HUES6 (cell line): ENCODE measurements around the gene CACTIN.
A peak's percentile ranks its signal among the peaks of the same experiment; 100 is the strongest.

Experiments
- H3K27ac ChIP-seq: 2 replicates; pipeline ENCODE4 v1.7.0; 2013; ENCODE audit warnings: low read depth, mild to moderate bottlenecking, low read length, inconsistent platforms
- H3K27me3 ChIP-seq: 2 replicates; pipeline ENCODE4 v1.6.1; 2013; ENCODE audit warnings: low read length; ENCODE audit not compliant: control insufficient read depth, insufficient read depth
- H3K36me3 ChIP-seq: 2 replicates; pipeline ENCODE4 v1.6.1; 2013; ENCODE audit warnings: low read length; ENCODE audit not compliant: control insufficient read depth, insufficient read depth
- H3K4me1 ChIP-seq: 2 replicates; pipeline ENCODE4 v1.6.1; 2013; ENCODE audit warnings: low read length; ENCODE audit not compliant: control insufficient read depth, insufficient read depth
- H3K4me3 ChIP-seq: 2 replicates; pipeline ENCODE4 v1.5.1; 2013; ENCODE audit warnings: low read depth, low read length
- H3K9ac ChIP-seq: one replicate; pipeline ENCODE4 v1.6.1; 2013; ENCODE audit warnings: mild to moderate bottlenecking, low read length
- H3K9me3 ChIP-seq: 2 replicates; pipeline ENCODE4 v1.6.1; 2013; ENCODE audit warnings: low read depth, low read length; ENCODE audit not compliant: control insufficient read depth, insufficient read depth

The CACTIN gene

DNA sequence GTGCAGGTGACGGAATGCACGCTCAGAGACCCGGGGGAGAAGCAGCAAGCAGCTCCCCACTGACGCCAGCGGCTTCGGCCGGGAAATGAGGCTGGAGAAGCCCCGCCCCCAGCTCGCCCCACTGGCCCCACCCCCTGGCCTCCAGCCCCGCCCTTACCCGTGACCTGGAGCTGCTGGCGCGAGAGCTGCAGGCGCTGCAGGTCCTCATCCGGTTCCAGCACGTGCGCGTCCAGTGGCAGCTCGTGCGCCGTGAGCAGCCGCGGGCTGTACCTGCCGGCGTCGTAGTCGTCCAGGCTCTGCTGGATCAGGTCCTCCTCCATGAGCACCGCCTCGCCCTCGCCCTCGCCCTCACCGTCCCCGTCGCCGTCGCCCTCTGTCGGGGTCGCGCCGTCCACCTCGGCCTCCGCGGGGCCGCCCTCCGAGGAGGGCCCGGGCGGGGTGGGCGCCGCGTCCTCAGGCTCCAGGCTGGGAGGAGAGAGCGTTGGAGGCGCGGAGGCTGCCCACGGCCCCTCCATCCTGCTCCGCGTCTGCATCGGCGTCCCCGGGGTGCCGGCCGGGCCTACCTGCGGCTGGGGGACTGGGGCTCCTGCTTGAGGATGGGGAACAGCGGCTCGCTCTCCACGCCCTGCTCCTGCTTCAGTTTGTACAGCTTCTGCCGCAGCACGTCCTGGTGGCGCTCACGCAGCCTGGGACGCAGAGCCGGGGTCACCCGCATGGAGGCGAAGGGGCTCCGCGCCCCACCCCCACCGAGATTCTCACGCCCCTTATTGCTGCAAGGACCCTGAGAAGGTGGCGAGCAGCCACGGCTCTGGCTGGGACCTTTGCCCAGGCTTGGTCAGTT lies 13.5 kb downstream of the CACTIN start:
- Histone ChIP-seq H3K36me3 (peaks cover 55% of the 10 kb centered on the region), H3K9ac (no peak overlapping the region), H3K9me3 (no peaks in the 10 kb centered on the region), H3K4me3 (no peak overlapping the region), H3K4me1 (peaks cover 4% of the 10 kb centered on the region; the same call in 1 of the 2 replicates), H3K27ac (no peak overlapping the region), H3K27me3 (no peaks in the 10 kb centered on the region)

DNA sequence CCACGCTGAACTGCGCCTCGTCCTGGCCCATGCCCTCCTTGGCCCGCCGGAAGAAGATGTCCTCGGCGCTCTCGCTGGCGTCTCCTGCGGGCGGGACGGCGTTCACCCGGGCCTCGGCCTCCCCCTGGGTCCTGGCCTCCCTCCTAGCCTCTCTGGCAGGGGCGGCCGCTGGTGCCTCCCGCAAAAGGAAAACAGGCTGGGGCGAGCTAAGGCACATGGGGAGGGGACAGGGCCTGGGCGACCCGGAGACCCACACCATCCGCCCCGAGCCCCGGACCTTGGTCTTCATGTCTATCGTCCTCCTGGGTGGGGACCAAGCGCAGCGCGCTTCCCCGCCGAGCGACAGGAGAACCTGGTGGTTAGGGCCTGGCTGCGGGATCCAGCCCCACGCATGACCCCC lies 14.3 kb downstream of the CACTIN start:
- no peaks in the 10 kb centered on the region for H3K27me3 ChIP-seq
- H3K36me3 ChIP-seq = peaks cover 54% of the 10 kb centered on the region
- H3K4me1 ChIP-seq = peaks cover 8% of the 10 kb centered on the region; the same call in 1 of the 2 replicates
- H3K9ac ChIP-seq = no peak overlapping the region
- H3K27ac ChIP-seq = no peak overlapping the region
- H3K4me3 ChIP-seq = no peak overlapping the region
- H3K9me3 ChIP-seq = no peaks in the 10 kb centered on the region

DNA sequence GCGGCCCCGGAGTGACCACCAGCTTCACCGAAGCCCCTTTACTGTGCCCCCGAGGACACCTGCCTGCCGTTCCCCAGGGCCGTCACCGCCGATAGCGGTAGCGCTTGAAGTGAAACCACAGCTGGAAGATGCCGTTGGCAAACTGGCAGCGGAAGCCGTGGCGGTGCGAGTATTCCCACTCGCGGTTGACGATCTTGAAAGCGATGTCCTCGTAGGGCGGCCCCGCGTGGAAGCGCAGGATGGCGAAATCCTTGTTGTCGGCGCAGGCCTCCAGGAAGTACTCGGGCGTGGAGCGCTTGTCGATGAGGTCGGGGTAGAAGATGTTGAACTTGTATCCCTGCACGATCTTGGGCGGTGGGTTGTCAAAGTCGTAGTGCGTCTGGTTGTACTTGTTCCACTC lies 14.7 kb downstream of the CACTIN start:
- Histone ChIP-seq H3K9ac (no peak overlapping the region), H3K4me1 (peaks cover 8% of the 10 kb centered on the region; the same call in 1 of the 2 replicates), H3K4me3 (no peak overlapping the region), H3K36me3 (peaks cover 49% of the 10 kb centered on the region), H3K27me3 (no peaks in the 10 kb centered on the region), H3K9me3 (no peaks in the 10 kb centered on the region), H3K27ac (no peak overlapping the region)

DNA sequence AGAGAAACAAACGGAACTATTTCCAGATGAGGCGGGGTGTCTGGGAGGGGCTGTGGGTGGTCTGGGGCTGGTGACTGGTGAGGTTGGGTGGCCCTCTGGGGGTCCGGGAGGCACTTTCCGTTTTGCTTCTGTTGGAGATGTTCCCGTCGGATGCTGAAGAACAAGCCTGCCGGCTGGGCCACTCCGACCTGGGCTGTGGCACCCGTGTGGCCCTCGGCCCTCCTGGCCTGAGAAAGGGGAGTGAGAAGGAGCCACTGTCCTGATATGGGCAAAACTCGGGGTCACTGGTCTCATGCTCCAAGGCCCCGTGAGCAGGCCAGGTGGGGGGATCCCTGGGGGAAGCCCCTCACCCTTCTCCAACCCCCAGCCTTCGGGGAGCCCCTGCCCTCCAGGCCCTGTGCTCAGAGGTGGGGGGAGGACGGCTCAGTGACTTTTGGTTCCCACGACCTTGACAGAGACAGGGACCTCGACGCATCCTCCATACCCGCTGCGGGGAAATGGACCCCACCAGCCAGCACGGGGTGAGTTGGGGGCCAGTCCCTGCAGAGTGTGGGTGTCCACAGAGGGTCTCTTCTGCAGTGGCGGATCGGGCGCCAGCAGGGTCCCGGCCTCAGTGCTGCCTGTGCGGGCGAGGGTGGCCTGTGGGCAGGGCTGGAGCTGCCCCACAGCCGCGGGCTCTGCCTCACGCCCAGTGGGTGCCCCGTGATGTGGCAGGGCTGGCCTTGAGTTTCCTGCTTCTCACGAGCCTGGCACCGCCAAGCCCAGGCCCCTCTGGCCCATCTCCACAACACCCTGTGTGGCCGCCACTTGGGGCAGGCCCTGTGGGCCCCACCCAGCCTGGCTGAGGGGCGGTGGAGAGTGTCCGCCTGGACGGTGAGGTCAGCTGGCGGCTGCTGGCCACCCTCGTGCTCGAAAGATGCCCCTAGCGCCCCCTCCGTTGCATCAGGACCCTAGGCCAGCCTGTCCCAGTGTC lies 15.6 kb downstream of the CACTIN start:
- no peaks in the 10 kb centered on the region for H3K9me3 ChIP-seq
- no peak overlapping the region for H3K9ac ChIP-seq
- no peak overlapping the region for H3K4me3 ChIP-seq
- H3K4me1 ChIP-seq = peaks cover 8% of the 10 kb centered on the region; the same call in 1 of the 2 replicates
- H3K27me3 ChIP-seq = peaks cover 2% of the 10 kb centered on the region
- peaks cover 48% of the 10 kb centered on the region for H3K36me3 ChIP-seq
- H3K27ac ChIP-seq = no peak overlapping the region

DNA sequence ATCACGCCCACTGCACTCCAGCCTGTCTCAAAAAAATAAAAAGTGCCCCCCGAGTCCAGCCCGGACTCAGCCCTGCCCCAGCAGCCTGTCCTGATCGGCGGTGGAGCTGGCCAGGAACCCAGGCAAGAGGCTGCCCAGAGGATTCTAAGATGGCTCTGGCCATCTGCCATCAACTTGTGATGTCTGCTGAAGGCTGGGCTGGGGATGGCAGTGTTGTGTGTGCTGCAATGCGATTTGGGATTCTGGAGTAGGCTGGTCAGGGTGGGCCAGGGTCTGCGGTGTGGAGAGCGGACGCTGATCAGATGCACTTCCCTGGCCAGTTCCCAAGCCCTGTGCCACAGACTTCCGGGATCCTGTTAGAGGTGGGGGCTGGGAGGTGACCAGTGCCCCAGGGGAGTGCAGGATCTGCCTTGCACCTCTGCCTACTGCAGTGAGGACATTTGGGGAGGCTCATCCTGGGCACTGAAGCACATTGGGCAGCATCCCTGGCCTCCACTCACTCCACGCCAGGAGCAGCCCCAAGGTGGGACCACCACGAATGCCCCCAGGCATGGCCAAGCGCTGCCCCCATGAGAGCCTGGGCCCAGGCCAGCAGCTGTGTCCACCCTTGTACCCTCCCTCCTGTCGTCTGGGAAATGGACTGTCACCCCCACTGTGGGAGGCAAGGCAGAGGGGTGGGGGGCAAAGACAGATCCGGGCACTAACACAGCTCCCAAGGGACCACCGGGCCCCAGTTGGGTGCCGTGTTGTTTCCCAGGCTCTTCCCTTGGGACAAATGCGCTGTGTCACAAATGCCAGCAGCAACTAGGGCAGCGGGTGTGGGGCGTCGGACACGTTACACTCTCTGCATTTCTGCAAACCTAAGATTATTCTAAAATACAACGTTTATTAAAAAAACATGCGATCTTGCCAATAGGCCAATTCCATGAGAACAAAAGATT lies 16.5 kb downstream of the CACTIN start:
- Histone ChIP-seq H3K9me3 (no peaks in the 10 kb centered on the region), H3K4me3 (no peak overlapping the region), H3K36me3 (peaks cover 40% of the 10 kb centered on the region), H3K27me3 (peaks cover 12% of the 10 kb centered on the region), H3K4me1 (peaks cover 8% of the 10 kb centered on the region; the same call in 1 of the 2 replicates), H3K9ac (no peak overlapping the region), H3K27ac (no peak overlapping the region)

DNA sequence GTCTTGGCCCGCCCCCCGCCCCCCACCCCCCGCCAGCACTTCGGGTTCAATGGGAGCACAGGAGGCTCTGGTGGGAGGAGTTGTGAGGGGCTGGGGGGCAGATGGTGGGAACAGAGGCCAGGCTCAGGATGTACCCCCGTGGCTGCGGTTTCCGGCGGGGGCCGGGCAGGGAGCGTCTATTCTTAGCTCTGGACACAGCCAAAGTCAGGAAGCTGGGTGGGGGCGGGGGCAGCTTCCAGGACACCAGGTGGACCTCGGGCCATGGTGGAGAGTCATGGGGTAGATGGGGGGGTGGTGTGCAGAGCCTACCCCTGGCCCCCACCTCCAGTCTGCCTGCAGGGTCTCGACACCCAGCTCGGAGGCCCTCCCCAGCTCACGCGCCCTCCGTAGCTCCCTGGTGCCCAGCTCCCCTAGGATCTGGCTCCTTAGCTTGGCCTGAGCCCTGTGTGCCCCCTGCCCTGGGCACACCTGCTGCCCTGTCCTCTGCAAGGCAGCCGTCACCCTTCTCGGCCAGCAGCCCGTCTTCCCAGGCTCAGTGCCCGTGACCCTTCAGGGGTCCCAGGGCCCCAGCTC lies 17.8 kb downstream of the CACTIN start:
- Histone ChIP-seq H3K9me3 (no peaks in the 10 kb centered on the region), H3K27ac (no peak overlapping the region), H3K9ac (no peak overlapping the region), H3K4me1 (peaks cover 8% of the 10 kb centered on the region; the same call in 1 of the 2 replicates), H3K36me3 (peaks cover 35% of the 10 kb centered on the region), H3K27me3 (peaks cover 13% of the 10 kb centered on the region), H3K4me3 (no peak overlapping the region)

DNA sequence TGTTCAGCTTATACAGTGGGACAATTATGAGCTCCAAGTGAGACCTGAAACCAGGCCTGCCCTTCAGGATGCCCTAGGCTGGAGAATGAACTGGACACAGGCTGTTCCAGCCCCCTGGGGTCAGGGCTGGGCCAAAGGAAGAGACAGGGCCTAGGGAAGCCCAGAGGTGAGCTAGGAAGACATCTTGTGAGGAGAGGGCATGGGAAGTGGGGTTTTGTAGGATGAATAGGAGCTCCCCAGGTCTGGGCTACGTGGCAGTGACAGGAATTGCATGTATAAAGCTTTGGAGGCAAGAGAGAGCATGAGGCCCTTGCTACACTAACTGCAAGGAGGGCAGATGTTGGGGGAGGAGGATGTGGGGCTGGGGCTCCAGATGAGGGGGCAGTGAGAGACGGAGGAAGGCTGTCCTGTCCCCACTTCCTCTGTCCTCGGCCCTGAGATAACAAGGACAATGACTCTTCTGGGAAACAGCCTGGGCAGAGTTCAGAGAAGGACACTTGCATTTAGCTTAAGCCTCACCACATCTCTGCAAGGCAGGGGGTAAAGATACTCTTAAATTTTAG lies 18.4 kb downstream of the CACTIN start:
- Histone ChIP-seq H3K4me3 (peak overlapping the region; percentile 64; the same call in 1 of the 2 replicates), H3K4me1 (peaks cover 8% of the 10 kb centered on the region; the same call in 1 of the 2 replicates), H3K9ac (peak overlapping the region; percentile 2), H3K9me3 (no peaks in the 10 kb centered on the region), H3K27me3 (peaks cover 13% of the 10 kb centered on the region), H3K36me3 (peaks cover 32% of the 10 kb centered on the region), H3K27ac (no peak overlapping the region)

DNA sequence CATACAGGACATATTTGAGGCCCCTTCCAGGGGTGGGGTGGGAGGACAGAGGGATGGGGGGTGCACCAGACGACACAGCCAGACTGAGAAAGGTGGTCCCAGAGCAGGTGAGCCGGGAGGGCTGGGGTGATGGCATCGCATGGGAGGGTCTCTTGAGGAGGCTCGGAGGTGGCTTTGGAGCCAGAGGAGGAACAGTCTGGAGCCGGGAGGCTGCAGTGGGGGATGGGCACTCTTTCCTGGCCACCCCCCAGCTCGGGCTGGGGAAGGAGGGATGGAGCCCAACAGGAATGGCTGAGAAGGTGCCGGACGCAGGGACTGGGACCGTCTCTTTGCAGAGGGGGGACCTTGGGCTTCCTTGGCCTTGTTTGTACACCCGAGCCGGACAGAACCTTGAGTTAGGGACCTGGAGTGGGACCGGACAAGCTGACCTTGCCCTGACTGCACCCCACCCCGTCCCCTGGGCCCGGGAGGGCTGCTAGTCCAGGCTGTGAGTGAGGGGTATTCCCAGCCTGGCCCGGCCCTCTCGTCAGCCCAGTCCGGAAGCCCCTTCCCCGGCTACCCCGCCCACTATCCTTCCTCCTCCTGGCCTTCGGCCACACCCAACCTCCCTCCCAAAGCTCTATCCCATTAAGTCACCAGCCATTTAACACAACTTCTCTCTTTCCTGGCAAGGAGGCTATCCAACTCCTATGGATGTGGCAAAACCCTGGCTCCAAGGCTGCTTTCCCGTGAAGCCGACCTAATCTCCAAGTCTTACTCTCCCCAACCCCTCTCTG lies 19.1 kb downstream of the CACTIN start:
- Histone ChIP-seq H3K27me3 (peaks cover 13% of the 10 kb centered on the region), H3K9me3 (no peaks in the 10 kb centered on the region), H3K36me3 (peaks cover 27% of the 10 kb centered on the region), H3K4me1 (peaks cover 8% of the 10 kb centered on the region; the same call in 1 of the 2 replicates), H3K4me3 (peak overlapping the region; percentile 64), H3K27ac (no peak overlapping the region), H3K9ac (peak overlapping the region; percentile 31)

DNA sequence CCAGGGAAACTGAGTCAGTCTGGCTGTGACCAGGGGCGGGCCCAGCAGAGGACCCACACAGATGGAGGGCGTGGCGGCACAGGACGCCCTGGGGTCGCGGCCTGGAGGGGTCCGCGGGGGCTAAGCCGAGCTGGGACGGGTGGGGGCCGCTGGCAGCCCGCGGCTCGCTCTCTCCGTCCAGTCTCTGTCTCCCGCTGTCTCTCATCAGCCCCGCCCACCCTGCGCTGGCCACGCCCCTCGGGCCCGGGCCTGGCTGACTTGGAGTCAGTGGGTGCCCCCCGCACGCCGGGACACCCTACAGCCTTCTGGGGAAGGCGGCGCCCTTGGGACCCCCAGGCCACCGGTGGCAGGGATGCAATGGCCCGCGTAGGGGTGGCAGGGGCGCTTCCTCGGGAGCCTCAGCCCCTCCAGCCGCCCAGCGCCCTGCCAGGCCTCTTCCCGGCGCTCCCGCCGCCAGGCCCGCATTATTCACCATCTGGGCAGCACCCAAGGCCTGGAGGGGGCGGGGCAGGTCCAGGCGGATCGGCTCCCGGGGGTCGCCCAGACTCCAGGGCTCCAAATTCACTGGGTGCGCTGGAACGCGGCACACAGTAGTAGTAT lies 19.8 kb downstream of the CACTIN start, which contains the start of gene TBXA2R:
Gene TBXA2R, minus strand, starts transcription at position 186 of the 600 bp plus-strand sequence. CDS start 6,241 bp downstream, outside the sequence.
- Histone ChIP-seq H3K4me1 (peaks cover 8% of the 10 kb centered on the region; the same call in 1 of the 2 replicates), H3K27ac (no peak within 1 kb of the TSS), H3K9me3 (no peaks in the 10 kb centered on the region), H3K4me3 (peak within 1 kb of the TSS; percentile 64), H3K27me3 (peaks cover 13% of the 10 kb centered on the region), H3K9ac (peak within 1 kb of the TSS; percentile 31), H3K36me3 (peaks cover 20% of the 10 kb centered on the region)
